G401 (cell line): ENCODE results near the gene HDX. TPM values are rescaled to one million over a fixed set of nuclear protein-coding genes. Genes with fewer than 3 reads are reported as not detected.
"Not testable (repeated sequence)": the region's sequence is repeated elsewhere in the genome, so short reads cannot be mapped to it uniquely, and the experiment has no call there.

ENCODE experiments used
- DNase-seq: peaks from one replicate; pipeline ENCODE4 v3.0.0-alpha.2; 2015; ENCODE audit warnings: low spot score
- in situ Hi-C: cut with HindIII; loops from 2 replicates; pipeline ENCODE4 v1.10.0; 2016; ENCODE audit warnings: low sequenced_read_pairs, mixed read lengths
- total RNA-seq: library from RNA; depleted of rRNA; stranded (reverse); fragments of >200 nt; shearing (Covaris generic); gene quantifications from 2 replicates; pipeline ENCODE4 v1.2.3, GENCODE V29; 2014

Gene HDX
- total RNA-seq, 1 experiment from 2014 or later: 1.7 TPM

- in situ Hi-C loops: no loop called here
- no peak for DNase-seq
Observed at GRCh38 chrX:84358271-84358670, 144.0 kb downstream of the HDX start.

GRCh38 chrX:84357296-84357695 lies 145.0 kb downstream of the HDX start:
- no peak for DNase-seq
- in situ Hi-C loops: no loop called here

- no peak for DNase-seq
- in situ Hi-C loops: no loop called here
Observed at GRCh38 chrX:84340968-84341367, 161.3 kb downstream of the HDX start.

GRCh38 chrX:84339507-84340364 lies 162.5 kb downstream of the HDX start:
- in situ Hi-C loops: no loop called here
- no peak for DNase-seq

GRCh38 chrX:84336646-84337045 lies 165.6 kb downstream of the HDX start:
- in situ Hi-C loops: no loop called here
- DNase-seq: no peak

- DNase-seq: no peak
- in situ Hi-C loops: no loop called here
Observed at GRCh38 chrX:84335121-84335520, 167.1 kb downstream of the HDX start.

GRCh38 chrX:84322083-84322827 lies 180.0 kb downstream of the HDX start:
- in situ Hi-C loops: no loop called here
- DNase-seq: no peak

GRCh38 chrX:84320614-84321013 lies 181.6 kb downstream of the HDX start:
- DNase-seq: peak; percentile 89
- in situ Hi-C loops: no loop called here

GRCh38 chrX:84320023-84320422 lies 182.2 kb downstream of the HDX start:
- in situ Hi-C loops: no loop called here
- no peak for DNase-seq

GRCh38 chrX:84318661-84319060 lies 183.6 kb downstream of the HDX start:
- no peak for DNase-seq
- in situ Hi-C loops: no loop called here

- in situ Hi-C loops, DNase-seq: not testable (repeated sequence)
Observed at GRCh38 chrX:84315946-84316345, 186.3 kb downstream of the HDX start.
